Fibroblast of the aortic adventitia (primary cell): ENCODE results near the gene BPIFB2. TPM values are rescaled to one million over a fixed set of nuclear protein-coding genes. Genes with fewer than 3 reads are reported as not detected.

Experiments used
- DNase-seq: peaks from one replicate; pipeline ENCODE4 v3.0.0-alpha.2; 2010; ENCODE audit warnings: low read depth
- H3K4me3 ChIP-seq: 2 replicates; pipeline ENCODE4 v1.5.1; 2011; ENCODE audit warnings: low read depth, mild to moderate bottlenecking, control low read depth, low read length, moderate library complexity
- CTCF ChIP-seq: IDR thresholded peaks from 2 replicates; pipeline ENCODE4 v1.5.1; 2011; ENCODE audit warnings: mild to moderate bottlenecking, low read length, control low read depth, inconsistent platforms; ENCODE audit not compliant: insufficient read depth
- total RNA-seq: library from RNA; depleted of rRNA; stranded (reverse); fragments of >200 nt; gene quantifications from 2 replicates; pipeline ENCODE4 v1.2.3, GENCODE V29; 2012; ENCODE audit warnings: low replicate concordance

Gene BPIFB2
- total RNA-seq, 1 donor, result not detected

- no peak for TF ChIP-seq CTCF
Observed at GRCh38 chr20:32963176-32963575, 44.3 kb upstream of the BPIFB2 start.

GRCh38 chr20:32964575-32964974 is 42.9 kb upstream of the BPIFB2 start:
- no peak overlapping the region for H3K4me3 ChIP-seq
- no peak for DNase-seq
- TF ChIP-seq CTCF, result no peak

More at GRCh38 chr20:32963176-32963575, 44.3 kb upstream of the BPIFB2 start:
- H3K4me3 ChIP-seq, result no peak overlapping the region
- no peak for DNase-seq

GRCh38 chr20:32965115-32965514 is 42.4 kb upstream of the BPIFB2 start:
- no peak overlapping the region for H3K4me3 ChIP-seq
- no peak for DNase-seq
- no peak for TF ChIP-seq CTCF

GRCh38 chr20:32965581-32966373 is 41.7 kb upstream of the BPIFB2 start:
- no peak for TF ChIP-seq CTCF
- DNase-seq, result no peak
- H3K4me3 ChIP-seq, result no peak overlapping the region

- no peak for TF ChIP-seq CTCF
- no peak overlapping the region for H3K4me3 ChIP-seq
- no peak for DNase-seq
Observed at GRCh38 chr20:32966382-32966781, 41.1 kb upstream of the BPIFB2 start.

- H3K4me3 ChIP-seq, result no peak overlapping the region
- DNase-seq, result no peak
- TF ChIP-seq CTCF, result no peak
Observed at GRCh38 chr20:32966881-32967781, 40.4 kb upstream of the BPIFB2 start.
